HG02852 (cell line): ENCODE data around the gene SEC14L3.
"Not testable (repeated sequence)": the region's sequence is repeated elsewhere in the genome, so short reads cannot be mapped to it uniquely, and the experiment has no call there.

Experiments used
- ATAC-seq: cut with Tn5 transposase; IDR thresholded peaks from one replicate; pipeline ENCODE4 v1.9.1; 2021; ENCODE audit warnings: mild to moderate bottlenecking, moderate library complexity; ENCODE audit not compliant: unreplicated experiment

Gene SEC14L3

DNA sequence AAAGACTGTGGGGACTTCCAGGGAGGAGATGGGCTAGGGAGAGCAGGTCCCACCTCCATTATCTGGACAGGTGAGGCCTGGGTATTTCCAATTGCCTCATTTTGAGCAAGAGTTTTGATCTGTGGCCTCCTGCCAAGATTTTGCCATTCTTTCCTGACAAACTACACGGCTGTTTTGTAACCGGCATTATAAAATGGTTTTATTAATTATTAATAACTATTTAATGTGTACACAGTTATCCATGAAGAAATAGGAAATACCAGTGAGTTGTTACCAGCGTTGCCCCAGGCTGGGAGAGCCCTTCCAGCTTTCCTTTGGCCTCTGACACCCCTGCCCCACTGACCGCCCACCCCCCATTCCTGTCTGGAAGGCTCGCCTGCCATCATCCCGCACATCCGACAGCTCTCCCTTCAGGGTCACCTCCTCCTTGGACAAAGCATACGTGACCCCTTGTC lies 14.9 kb upstream of the SEC14L3 start:
- no peak for ATAC-seq

DNA sequence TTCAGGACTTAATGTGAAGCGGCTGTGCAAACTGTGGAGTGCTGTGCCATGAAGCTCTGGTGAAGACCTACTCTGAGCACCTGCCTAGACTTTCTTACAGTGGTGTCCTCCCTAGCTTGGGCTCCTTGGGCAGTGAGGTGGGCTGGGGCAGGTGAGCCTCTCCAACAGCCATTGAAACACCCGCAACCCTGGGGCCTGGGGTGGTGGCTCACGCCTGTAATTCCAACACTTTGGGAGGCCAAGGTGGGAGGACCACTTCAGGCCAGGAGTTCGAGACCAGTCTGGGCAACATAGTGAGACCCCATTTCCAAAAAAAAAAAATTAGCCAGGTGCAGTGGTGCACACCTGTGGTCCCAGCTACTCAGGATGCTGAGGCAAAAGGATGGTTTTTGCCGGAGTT lies 14.3 kb upstream of the SEC14L3 start:
- no peak for ATAC-seq

DNA sequence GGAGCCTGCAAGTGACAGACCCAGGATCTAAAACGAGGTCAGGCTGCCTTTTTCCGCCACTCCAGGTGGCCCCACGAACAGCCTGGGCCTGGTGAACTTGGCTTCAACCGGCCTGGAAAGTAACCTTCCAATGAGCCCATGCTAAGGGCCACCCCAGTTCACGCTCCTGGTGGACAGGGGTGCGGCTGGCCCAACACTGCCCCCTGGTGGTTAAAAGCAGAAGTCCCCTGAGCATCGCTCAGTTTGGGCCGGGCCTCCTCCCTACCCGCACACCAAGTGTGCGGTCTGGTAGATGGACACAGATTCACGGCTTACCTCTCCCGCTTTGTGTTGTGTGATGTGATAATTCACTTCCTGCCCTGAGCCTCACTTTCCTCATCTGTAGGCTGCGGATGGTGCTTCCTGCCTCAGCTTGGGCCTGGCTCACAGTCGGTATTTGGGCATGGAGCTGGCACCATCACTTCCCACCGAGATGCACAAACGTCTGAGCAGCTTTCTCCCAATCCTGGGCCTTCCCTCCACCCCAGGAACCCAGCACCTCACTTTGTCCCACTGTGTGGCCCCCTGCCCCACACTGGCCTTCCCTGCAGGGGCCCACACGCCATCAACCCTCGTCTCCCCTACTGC lies 13.7 kb upstream of the SEC14L3 start:
- ATAC-seq, result no peak

DNA sequence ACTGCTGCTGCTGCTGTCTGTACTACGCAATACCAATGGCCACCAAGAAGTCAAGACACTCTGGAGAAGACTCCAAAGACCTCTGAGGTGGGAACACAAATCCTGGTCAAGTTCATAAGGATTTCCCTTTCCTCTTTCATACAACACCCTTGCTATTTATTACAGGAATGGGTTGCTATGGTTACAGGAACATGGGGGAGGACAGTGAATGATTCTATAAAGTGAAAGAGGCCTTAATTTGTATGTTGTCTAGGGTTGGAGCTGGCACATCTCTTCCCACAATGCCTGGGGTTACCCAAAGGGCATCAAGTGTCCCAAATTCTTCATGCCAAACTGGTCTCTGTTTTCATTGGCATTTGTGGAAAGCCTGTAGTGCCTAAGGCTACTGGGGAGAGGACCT lies 11.4 kb upstream of the SEC14L3 start:
- no peak for ATAC-seq

DNA sequence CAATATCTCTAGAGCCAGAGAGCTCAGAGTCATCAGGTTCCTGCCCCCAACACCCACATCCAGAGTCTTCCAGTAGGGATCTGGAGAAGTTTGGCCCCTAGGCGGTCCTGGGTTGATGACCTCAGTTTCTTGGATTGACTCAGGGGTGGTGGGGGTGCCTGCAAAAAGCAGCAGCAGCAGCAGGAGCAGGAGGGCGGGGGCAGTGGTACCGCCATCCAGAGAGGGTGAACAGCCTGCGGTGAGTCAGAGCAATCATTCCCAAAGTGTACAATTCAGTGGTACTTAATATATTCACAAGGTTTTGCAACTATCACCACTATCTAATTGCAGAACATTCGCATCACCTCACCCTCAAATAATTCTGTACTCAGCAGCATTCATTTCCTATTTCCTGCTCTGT lies 9.9 kb upstream of the SEC14L3 start:
- no peak for ATAC-seq

DNA sequence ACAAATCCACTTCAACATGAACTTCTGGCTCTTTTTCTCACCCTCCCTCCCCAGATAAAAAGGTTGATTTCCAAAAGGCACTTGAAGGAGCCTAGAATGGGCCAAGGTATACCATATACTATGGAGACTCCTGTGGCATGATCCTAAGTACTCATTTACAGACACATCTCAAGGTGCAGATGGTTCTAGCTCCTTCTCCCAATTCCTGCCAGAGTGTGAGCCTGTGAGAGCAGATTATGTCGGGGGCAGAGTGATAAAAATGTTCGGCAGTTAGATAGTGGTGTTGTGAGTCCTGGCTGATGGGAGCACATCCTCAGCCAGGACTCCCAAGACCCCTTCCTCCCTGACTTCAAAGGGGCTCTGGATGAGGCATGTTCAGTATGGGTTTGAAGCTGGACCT lies 8.2 kb upstream of the SEC14L3 start:
- no peak for ATAC-seq

DNA sequence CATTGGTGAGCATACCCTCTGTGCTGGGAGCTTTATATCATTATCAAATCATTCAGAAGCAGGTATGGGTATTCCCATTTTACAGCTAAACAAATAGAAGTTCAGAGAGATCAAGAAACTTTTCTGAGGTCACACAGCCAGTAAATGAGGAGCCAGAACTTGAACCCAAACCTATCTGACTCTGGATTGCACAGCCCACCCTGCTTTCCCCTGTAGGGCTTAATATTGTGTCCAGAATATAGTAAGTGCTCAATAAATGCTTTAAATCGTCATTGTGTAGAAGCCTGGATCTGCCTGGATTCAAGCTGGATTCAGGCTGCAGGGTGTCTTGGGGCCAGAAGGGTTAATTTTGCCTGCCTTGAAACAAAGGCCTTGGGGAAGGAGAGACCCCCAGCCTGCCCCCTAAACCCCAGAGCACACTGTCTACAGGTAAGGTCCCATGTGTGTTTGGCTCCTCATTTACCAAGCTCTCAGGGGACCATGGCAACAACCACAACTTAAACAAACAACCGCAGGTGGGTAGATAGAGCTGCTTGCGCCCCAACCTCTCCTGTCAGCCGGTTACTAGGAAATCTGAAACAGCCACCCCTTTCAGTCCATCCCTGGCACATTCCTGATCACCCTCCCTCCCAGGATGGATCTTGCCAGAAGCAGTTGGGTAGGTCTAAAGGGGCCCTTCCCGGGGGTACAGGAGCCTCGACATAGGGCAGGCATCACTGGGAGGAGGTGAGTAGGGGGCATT lies 3.0 kb upstream of the SEC14L3 start:
- ATAC-seq, result no peak

DNA sequence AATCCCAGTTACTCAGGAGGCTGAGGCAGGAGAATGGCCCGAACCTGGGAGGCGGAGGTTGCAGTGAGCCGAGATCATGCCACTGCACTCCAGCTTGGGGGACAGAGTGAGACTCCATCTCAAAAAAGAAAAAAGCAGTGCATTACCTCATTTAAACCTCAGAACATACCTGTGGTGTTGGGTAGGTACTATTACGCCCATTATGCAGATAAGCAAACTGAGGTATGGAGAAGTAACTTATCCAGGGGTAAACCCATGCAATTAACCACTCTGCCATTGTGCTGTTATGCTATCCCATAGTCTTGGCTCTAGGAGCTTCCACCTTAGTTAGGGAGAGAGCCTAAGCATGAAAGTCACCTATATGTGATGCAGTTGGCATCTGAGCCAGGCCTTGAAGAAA lies 2.3 kb upstream of the SEC14L3 start:
- ATAC-seq, result no peak

DNA sequence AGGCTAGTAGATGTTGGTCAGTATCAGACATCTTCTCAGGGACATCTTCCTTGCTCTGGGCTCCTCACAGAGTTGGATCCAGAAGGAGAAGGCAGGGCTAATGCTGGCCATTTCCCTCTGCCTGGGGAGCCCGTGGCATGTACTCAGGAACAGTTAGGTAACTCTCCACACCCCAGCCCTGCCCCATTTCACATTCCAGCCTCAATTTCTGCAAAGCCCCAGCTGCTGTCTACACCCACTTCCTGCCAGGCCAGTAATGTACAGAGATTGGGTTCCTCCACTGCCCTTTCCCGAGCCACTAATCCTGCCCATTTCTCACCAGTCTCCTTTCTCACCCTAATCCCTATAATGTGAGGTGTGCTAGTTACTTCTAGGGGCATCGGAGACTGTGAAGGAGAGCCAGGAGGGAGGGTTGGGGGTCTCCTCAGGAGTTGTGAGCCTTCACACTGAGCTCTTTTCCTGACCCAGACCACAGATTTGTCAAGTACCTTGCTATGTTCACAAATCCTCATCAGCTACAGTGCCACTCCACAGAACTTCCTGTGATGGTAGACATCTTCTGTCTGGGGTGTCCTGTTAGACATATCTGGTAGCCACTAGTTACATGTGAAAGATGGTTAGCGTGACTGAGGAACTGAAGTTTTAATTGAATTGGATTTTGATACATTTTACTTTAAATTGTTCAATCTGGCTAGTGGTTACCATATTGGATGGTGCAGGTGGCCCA lies 1.3 kb upstream of the SEC14L3 start:
- ATAC-seq, result no peak

DNA sequence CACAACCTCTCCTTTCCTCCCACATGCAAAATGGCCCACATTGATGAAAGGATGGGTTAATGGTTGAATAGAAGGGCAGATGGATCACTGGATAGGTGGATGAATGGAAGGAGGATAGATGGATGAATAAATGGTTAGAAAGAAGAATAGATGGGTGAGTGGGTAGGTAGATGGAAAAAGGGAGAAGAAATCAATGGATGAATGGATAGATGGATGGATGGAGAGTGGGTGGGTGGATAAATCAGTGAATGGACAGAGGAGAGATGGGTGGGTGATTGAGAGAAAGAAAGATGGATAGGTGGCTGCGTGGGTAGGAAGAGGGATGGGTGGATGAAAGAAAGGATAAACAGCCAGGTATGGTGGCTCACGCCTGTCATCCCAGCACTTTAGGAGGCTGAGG lies 1.2 kb downstream of the SEC14L3 start:
- ATAC-seq, result no peak

DNA sequence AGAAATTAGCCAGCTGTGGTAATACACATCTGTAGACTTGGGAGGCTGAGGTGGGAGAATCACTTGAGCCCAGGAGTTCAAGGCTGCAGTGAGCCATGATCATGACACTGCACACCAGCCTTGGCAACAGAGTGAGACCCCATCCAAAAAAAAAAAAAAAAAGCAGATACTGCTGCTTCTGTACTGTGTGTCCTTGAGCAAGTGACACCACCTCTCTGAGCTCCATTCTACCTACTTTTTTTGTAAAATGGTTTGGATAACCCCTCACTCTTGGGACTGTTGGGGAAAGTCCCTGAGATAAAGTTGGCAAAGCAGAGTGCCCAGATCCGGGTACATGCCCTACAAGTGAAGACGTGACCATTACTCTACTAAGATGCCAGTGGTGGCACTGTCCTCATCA lies 2.7 kb downstream of the SEC14L3 start:
- ATAC-seq, result no peak

DNA sequence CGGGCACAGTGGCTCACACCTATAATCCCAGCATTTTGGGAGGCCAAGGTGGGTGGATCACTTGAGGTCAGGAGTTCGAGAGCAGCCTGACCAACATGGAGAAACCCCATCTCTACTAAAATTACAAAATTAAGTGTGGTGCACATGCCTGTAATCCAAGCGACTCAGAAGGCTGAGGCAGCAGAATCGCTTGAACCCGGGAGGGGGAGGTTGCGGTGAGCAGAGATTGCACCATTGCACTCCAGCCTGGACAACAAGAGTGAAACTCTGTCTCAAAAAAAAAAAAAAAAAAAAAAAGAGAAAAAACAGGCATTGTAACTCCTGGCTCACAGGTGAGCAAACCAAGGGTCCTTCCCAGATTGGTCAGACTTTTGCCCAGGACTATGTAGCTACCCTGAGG lies 11.3 kb downstream of the SEC14L3 start:
- not testable (repeated sequence) for ATAC-seq

DNA sequence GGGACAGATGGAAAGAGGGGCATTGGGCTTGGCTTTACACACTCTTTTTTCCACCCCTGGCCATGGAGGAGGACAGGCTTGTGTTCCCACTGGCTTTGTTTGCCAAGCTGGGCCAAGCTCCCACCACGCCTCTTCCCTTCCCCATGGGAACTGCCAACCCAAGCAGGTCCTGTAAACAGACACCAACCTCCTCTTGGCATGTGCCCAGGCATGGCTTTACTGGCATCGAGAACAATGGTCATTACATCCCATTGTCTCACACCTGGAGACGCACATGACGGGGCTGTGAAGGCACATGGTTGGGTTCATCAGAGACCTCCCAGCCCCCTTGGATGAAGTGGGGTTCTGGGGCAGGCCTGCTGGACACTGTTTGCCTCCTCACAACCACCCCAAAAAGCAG lies 11.7 kb downstream of the SEC14L3 start:
- ATAC-seq, result no peak

DNA sequence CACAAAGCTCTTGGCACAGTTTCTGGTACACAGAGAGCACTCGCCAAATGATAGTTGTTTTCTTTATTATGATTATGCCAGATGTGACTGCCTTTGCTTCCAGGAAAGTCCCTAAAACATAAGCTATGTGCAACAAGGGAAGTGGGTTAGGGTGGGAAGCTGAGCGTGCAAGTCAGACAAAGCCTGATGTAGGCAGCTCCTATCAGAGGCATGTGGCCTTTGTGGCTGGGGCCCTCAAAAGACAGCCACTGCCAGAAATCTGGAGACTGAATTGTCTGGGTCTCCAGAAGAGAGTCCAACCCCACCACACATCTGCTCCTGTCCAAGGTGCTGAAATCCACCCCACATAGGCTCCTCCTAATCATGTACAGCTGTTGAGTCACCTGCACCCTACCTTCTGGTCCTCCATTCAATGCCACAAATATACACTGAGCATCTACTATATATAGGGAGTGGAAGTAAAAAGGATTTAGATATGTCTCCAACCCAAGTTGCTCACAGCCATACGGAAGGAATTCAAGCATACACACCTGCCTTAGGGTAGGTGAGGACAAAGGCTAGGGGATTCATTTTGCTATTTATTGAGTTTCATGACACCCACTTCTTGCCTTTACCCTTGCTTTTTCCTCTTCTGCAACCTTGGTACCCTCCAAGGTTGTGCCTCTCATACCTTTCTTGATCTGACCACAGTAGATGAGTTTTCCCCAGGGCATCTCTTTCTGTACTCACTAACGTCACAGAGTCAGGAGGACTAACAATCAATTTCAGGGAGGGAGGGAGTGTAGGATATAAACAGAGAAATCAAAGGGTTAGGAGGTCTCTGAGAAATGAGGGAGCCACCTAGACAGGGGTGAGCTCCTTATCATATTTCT lies 12.4 kb downstream of the SEC14L3 start:
- ATAC-seq, result no peak

DNA sequence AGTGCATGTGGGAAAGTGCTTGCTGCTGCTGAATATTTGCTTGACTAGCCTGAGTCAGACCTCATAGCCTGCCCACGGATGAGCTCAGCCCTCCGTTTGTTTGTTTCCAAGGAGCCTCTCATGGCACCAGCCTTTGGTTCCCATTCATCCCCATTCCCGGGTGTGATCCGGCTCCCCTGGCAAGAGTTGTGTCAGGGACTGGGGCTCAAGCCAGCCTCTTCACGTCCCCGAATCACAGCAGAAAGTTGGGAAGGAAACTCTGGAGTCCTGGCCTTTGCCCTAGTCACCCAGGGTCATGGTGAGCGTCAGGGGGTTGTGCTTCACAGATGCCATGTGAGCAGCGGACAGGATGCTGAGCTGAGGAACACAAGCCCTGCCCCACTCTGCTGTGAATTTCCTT lies 13.8 kb downstream of the SEC14L3 start:
- ATAC-seq, result no peak

DNA sequence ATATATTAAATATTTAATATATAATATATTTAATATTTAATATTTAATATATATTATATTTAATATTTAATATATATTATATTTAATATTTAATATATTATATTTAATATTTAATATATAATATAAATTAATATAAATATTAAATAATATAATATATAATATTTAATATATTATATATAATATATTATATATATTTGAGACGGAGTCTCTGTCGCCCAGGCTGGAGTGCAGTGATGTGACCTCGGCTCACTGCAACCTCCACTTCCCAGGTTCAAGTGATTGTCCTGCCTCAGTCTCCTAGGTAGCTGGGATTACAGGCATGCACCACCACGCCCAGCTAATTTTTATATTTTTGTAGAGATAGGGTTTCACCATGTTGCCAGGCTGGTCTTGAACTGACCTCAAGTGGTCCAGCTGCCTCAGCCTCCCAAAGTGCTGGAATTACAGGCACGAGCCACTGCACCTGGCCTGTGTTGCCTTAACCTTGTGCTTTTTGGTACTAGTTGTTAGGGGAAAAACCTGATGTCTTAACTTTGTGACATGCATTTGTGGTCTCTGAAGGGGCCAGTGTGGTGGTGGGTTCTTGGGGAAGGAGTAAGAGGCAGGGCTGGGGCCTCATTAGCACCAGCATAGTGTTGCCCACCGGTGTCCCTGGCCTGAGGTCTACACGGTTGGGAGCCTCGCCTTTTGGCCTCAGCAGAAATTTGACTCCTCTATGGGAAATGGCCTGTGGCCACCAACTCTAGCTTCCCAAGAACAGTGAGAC lies 16.6 kb downstream of the SEC14L3 start:
- ATAC-seq, result no peak

DNA sequence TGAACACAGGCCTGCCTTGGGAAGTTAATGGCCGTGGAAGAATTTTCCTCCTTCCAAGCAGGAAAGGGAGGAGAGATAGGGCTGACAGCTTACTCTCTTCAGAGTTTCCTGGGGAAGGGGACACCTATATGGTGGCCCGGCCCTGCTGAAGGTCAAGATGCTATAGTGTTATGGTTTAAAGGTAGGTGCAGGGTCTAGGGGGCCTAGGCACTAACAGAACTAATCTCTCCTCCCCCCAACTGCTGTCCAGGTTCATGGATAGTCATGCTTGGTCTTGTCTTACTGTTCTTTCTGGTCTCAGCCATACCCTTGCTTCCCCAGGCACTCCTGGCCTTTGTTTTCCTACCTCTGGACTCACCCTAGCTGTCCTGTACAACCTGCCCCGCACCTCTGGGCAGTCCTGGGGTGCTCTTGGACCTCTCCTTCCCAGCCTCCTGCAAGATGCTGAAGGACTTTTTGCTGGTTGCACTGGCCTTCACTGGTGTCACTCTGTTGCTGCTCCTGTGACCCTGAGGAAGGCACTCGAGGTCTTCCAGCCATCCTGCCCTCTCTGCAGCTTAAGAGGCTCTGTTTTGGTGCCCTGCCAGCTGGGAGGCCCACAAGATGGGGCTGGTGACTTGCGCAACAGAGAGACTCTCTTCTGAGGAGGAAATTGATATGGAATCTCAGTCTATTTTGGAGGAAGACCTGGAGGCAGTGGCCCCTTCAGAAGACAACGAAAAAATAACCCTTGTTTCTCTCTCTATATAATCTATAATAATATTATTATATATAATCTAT lies 17.9 kb downstream of the SEC14L3 start:
- no peak for ATAC-seq

DNA sequence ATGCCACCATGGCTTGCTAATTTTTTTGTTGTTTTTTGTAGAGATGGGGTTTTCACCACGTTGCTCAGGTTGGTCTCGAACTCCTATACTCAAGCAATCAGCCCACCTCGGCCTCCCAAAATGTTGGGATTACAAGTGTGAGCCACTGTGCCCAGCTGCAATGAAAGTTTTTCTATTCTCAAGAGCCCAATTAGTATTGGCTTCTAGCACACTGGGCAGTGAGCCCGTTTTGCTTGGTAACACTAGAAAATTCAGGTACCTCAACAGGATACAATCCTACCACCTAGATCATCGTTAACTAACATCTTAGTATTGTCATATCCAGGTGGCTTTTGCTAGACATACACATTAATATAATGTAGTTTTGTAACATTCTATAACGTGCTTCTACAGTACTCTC lies 19.0 kb downstream of the SEC14L3 start:
- no peak for ATAC-seq

DNA sequence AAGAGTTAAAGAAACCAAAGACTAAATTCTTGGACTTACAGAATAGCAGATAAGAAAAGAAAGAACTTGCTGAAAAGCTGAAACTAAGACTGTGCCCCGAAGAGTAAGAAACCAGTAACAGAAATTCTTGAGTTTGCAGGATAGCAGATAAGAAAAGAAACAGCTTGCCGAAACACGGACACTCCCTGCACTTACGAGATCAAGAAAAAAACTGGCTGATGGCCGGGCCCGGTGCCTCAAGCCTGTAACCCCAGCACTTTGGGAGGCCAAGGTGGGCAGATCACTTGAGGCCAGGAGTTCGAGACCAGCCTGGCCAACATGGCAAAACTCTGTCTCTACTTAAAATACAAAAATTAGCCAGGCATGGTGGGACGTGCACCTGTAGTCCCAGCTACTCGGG lies 20.3 kb downstream of the SEC14L3 start:
- not testable (repeated sequence) for ATAC-seq

DNA sequence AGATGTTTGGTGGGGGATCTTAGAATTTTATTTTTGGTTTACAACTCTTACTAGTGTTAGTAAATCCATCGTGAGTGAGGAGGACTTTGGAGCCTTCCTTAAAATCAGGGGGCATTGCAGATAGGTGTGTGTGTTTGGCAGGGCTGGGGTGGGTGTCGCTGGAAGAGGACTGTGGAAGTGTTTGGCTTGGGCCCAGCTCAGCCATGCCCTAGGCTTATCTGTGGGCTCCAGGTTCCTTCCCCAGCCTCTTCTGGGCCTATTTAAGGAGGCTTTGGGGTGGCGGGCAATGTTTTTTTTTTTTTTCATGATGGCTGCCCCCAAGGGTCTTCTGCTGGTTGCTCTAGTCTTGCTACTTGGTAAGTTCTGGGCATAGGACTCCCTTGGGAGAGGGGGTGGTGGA lies 24.2 kb downstream of the SEC14L3 start:
- ATAC-seq, result no peak
